Cardiac muscle cell (in vitro differentiated cells and primary cell): Measurements from ENCODE around the gene LENG8. TPM values are rescaled to one million over a fixed set of nuclear protein-coding genes. Genes with fewer than 3 reads are reported as not detected.
A peak's percentile ranks its signal among the peaks of the same experiment; 100 is the strongest.

Source experiments
- DNase-seq, 2 donors: peaks; one replicate each; pipeline versions ENCODE4 v3.0.0 to v3.0.0-alpha.2; 2010 to 2017; ENCODE audit warnings: low read depth in 1 of 2, low spot score in 1 of 2
- H3K27ac ChIP-seq: fragments of 200-600 bp; sonication (generic); 2 replicates; pipeline ENCODE4 v1.5.1; 2016
- H3K27me3 ChIP-seq: fragments of 200-600 bp; sonication (generic); 2 replicates; pipeline ENCODE4 v1.6.0; 2016; ENCODE audit warnings: control low read depth
- H3K36me3 ChIP-seq: fragments of 200-600 bp; sonication (generic); 2 replicates; pipeline ENCODE4 v1.5.1; 2016; ENCODE audit warnings: control low read depth
- H3K4me1 ChIP-seq: fragments of 200-600 bp; sonication (generic); 2 replicates; pipeline ENCODE4 v1.8.1; 2017; ENCODE audit warnings: low read depth, mild to moderate bottlenecking, mixed run types
- H3K4me3 ChIP-seq: fragments of 200-600 bp; sonication (generic); 2 replicates; pipeline ENCODE4 v1.5.1; 2016; ENCODE audit warnings: mild to moderate bottlenecking
- H3K9me3 ChIP-seq: fragments of 200-600 bp; sonication (generic); 2 replicates; pipeline ENCODE4 v1.5.1; 2017; ENCODE audit warnings: low read depth, mild to moderate bottlenecking, control low read depth
- polyA plus RNA-seq: library from polyadenylated mRNA; unstranded; fragments of >200 nt; fragmentation: Nextera tagmentation; extraction: Ambion mirVana; gene quantifications from 2 replicates; pipeline ENCODE4 v1.2.1, GENCODE V29; 2016
- total RNA-seq: library from RNA; depleted of rRNA; stranded (reverse); fragments of >200 nt; gene quantifications from 2 replicates; pipeline ENCODE4 v1.2.3, GENCODE V29; 2016
- TF ChIP-seq, protein P1 (sequence below): IDR thresholded peaks from 2 replicates; pipeline ENCODE4 v1.5.1; 2012; ENCODE audit warnings: low read depth, mild to moderate bottlenecking, low read length

Gene LENG8
- total and polyA plus RNA-seq, 2 experiments from 2014 or later = 78.4 to 171 TPM

GRCh38 chr19:54470276-54470887 is 21.4 kb downstream of the LENG8 start:
- Histone ChIP-seq H3K4me1 (no peaks in the 10 kb centered on the region), H3K9me3 (no peaks in the 10 kb centered on the region), H3K27ac (no peak overlapping the region), H3K36me3 (no peaks in the 10 kb centered on the region), H3K4me3 (no peak overlapping the region), H3K27me3 (peaks cover 20% of the 10 kb centered on the region)
- DNase-seq = no peak
- TF ChIP-seq, protein P1, sequence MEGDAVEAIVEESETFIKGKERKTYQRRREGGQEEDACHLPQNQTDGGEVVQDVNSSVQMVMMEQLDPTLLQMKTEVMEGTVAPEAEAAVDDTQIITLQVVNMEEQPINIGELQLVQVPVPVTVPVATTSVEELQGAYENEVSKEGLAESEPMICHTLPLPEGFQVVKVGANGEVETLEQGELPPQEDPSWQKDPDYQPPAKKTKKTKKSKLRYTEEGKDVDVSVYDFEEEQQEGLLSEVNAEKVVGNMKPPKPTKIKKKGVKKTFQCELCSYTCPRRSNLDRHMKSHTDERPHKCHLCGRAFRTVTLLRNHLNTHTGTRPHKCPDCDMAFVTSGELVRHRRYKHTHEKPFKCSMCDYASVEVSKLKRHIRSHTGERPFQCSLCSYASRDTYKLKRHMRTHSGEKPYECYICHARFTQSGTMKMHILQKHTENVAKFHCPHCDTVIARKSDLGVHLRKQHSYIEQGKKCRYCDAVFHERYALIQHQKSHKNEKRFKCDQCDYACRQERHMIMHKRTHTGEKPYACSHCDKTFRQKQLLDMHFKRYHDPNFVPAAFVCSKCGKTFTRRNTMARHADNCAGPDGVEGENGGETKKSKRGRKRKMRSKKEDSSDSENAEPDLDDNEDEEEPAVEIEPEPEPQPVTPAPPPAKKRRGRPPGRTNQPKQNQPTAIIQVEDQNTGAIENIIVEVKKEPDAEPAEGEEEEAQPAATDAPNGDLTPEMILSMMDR = no peak

DNA sequence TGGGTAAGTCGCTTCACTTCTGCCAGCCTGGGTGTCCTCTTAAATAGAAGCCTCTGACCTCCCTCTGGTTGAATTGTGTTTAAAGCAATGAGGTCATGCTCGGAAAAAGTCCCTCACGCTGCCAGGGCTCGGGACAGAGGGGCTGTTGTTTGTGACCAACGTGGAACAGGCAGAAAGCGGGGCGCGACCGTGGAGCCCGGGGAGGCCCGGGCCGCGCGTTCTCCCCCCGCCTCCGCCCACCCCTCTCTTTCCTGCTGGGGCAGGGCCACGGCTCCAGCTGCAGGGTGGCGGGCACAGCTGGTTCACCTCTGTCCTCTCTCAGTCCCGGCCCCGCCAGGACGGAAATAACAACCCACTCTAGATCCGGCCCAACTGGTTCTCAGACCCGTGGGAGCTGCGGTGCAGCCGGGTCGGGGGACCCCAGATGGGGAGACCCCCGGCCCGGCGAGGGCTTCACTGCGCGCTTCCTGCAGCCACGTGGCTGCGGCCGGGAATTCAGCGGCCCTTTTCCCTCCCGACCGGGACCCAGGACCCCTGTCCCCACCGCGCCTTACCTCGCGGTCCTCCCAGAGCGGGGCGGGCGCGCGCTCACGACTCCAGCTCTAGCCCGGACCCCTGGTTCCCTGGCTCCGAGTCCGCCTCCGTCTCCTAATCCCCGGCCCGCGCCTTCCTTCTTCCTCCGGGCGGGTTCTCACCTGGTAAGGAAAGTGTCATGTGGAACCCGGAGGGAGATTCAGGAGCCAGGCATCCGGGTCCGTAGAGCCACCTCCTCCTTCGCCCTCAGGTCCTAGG is 22.2 kb downstream of the LENG8 start:
- TF ChIP-seq, protein P1 = no peak
- no peaks in the 10 kb centered on the region for H3K9me3 ChIP-seq
- no peak for DNase-seq
- H3K36me3 ChIP-seq = no peaks in the 10 kb centered on the region
- H3K27me3 ChIP-seq = peaks cover 20% of the 10 kb centered on the region
- no peak overlapping the region for H3K27ac ChIP-seq
- no peaks in the 10 kb centered on the region for H3K4me1 ChIP-seq
- H3K4me3 ChIP-seq = peak overlapping the region; percentile 12

GRCh38 chr19:54473071-54473891 is 24.3 kb downstream of the LENG8 start, which contains the start of gene CDC42EP5:
Gene CDC42EP5, minus strand, starts transcription at chr19:54473296. Its CDS starts 7,749 bp downstream, at chr19:54465547.
- no peaks in the 10 kb centered on the region for H3K36me3 ChIP-seq
- TF ChIP-seq, protein P1 = no peak
- H3K27ac ChIP-seq = peak within 1 kb of the TSS; percentile 67
- peak; percentile 59 to 95 for DNase-seq
- H3K9me3 ChIP-seq = no peaks in the 10 kb centered on the region
- H3K4me3 ChIP-seq = peak within 1 kb of the TSS; percentile 4
- H3K27me3 ChIP-seq = peaks cover 20% of the 10 kb centered on the region
- H3K4me1 ChIP-seq = no peaks in the 10 kb centered on the region

- no peaks in the 10 kb centered on the region for H3K9me3 ChIP-seq
- no peaks in the 10 kb centered on the region for H3K36me3 ChIP-seq
- H3K27me3 ChIP-seq = peaks cover 20% of the 10 kb centered on the region
- TF ChIP-seq, protein P1 = no peak
- peak overlapping the region; percentile 67 for H3K27ac ChIP-seq
- H3K4me1 ChIP-seq = no peaks in the 10 kb centered on the region
- no peak for DNase-seq
- no peak overlapping the region for H3K4me3 ChIP-seq
These were observed 24.9 kb downstream of the LENG8 start for GRCh38 chr19:54473892-54474372.

- H3K4me3 ChIP-seq = no peak overlapping the region
- no peak overlapping the region for H3K27ac ChIP-seq
- no peak for DNase-seq
- peaks cover 10% of the 10 kb centered on the region for H3K27me3 ChIP-seq
- H3K9me3 ChIP-seq = no peaks in the 10 kb centered on the region
- no peaks in the 10 kb centered on the region for H3K4me1 ChIP-seq
- no peaks in the 10 kb centered on the region for H3K36me3 ChIP-seq
- TF ChIP-seq, protein P1 = no peak
These were observed 26.7 kb downstream of the LENG8 start for GRCh38 chr19:54475706-54476105.
